Stimulated activated CD4-positive, alpha-beta T cell treated with anti-CD3 and anti-CD28 coated beads, Interleukin-1b, Interleukin-23, amount 100 ng/mL, for 1 hour (primary cell): ENCODE measurements around the gene HACD3.
"Not testable (repeated sequence)": the region's sequence is repeated elsewhere in the genome, so short reads cannot be mapped to it uniquely, and the experiment has no call there.

Experiments used
- DNase-seq, 2 donors: peaks; one replicate each; pipeline ENCODE4 v3.0.0-alpha.2; 2020; ENCODE audit warnings: low read depth in 2 of 2

HACD3 gene

DNA sequence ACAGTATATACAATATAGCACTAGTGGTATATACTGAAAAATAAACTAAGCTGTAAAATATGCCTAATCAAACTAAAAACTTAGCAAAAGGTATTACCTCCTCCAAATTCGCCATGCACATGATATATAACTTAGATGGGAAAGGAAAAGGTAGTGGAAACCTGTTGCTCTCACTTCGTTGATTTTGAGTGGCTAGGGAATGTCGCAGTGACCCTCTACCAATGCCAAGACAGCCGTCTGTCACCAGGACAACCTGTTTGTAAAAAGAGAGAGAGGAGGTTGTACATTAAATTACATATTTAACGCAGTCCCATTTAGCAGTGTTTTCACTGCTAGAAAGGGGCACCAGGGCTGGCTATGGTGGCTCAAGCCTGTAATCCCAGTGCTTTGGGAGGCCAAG lies 69.4 kb downstream of the HACD3 start:
- DNase-seq = no peak

GRCh38 chr15:65603134-65603533 lies 72.9 kb downstream of the HACD3 start:
- DNase-seq = no peak

DNA sequence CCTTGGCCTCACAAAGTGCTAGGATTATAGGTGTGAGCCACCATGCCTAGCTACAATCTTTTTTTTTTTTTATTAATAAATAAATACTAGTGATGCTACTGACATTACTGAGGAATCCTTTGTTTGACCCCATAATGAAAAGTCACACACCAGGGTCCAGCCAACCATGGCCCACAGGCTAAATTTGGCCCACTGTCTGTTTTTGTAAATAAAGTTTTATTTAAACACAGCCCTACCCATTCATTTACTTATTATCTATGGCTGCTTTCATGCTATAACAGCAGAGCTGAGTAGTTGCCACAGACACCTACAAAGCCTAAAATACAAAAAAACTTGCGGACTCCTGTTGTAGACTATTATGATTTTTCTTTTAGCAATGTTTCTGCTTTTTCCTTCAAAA lies 73.3 kb downstream of the HACD3 start:
- DNase-seq = no peak

DNA sequence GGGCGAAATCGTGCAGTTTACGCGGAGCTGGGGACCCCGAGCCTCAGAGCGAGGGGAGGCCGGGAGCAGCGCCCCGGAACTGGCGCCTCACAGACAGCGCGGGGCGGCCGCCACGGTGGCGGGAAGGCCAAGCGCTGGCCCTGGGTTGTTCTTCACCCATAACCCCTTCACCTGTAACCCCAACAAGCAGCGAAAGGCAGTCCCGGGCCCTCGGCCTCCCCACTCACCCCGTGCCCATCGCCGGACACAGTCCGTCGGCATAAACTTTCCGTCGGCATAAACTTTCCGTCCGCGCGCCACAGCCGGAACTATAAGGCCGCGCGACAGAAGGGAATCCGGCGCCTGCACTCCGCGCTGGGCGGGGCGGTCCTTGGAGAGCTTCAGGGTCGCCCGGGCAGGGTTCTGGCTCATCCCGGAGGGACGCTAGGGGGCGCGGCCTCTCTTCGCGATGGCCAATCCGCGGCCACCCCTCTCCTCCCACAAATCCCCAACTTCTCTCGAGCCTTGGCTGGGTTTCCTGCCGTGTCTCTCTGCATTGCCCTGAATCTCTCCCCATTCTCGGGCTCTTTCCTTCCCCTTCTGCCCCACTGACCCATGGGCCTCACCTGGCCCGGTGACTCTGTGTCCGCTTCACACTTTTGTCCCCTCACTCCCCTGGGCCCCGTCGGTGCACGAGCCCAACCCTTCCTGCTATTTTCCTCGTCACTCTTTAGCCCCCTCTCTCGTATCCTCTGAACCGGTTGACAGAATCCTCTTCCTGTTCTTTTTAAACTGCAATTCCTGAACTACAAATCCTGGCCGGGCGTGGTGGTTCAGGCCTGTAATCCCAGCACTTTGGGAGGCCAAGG lies 80.8 kb downstream of the HACD3 start, which contains the start of gene INTS14:
Gene INTS14, minus strand, starts transcription at position 261 of the 848 bp plus-strand sequence. CDS start 3,751 bp downstream, outside the sequence.
- DNase-seq = peak; percentile 80 to 93

GRCh38 chr15:65611888-65612615 lies 81.8 kb downstream of the HACD3 start:
- DNase-seq = no peak

GRCh38 chr15:65612616-65612946 lies 82.3 kb downstream of the HACD3 start:
- no peak for DNase-seq

- DNase-seq = no peak
Observed at GRCh38 chr15:65612949-65613744, 82.9 kb downstream of the HACD3 start.

GRCh38 chr15:65615887-65616286 lies 85.6 kb downstream of the HACD3 start:
- not testable (repeated sequence) for DNase-seq

- DNase-seq = no peak
Observed at GRCh38 chr15:65618560-65619109, 88.4 kb downstream of the HACD3 start.

- no peak for DNase-seq
Observed at GRCh38 chr15:65619626-65620290, 89.5 kb downstream of the HACD3 start.

- no peak for DNase-seq
Observed at GRCh38 chr15:65620833-65621232, 90.6 kb downstream of the HACD3 start.

- DNase-seq = no peak
Observed at GRCh38 chr15:65621638-65622037, 91.4 kb downstream of the HACD3 start, which contains the start of gene SLC24A1. Gene SLC24A1 (plus strand): TSS chr15:65621938. CDS start chr15:65624081, 2,143 bp downstream.

DNA sequence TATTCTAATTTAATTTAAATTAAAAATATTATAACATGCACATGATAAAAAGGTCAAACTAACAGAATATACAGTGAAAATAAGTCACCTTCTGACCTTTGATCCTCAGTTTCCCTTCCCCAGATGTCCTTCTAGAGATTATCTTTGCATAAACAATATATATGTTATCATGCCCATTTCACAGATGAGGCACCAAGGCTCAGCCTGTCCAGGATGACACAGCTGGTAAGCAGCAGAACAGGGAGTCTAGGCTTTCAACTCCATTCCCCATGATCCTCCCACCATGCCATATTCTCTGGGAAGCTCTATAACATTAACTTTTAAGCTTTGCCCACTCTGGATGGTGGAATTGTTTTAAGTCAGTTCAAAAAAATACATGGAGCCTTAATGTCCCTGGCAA lies 92.8 kb downstream of the HACD3 start:
- DNase-seq = no peak

- DNase-seq = no peak
Observed at GRCh38 chr15:65626856-65627255, 96.6 kb downstream of the HACD3 start.
